ENCODE results near the gene PAFAH1B1.

PAFAH1B1 gene

GRCh38 chr17:2712300-2713043 lies 119.0 kb downstream of the PAFAH1B1 start:
- Histone ChIP-seq H3K27ac (peak overlapping the region; percentile 83), H3K36me3 (no peaks in the 10 kb centered on the region), H3K4me3 (ENCODE audit: low read depth, low read length) (peak overlapping the region; percentile 62), H3K9me3 (ENCODE audit: severe bottlenecking) (no peaks in the 10 kb centered on the region), H3K27me3 (ENCODE audit: insufficient read depth, low read depth, severe bottlenecking) (no peaks in the 10 kb centered on the region)
- DNase-seq = peak; percentile 31
- no peak for TF ChIP-seq CTCF (IDR thresholded peaks at IDR 0.05; ENCODE audit: low read depth, low read length)

- Histone ChIP-seq H3K9me3 (ENCODE audit: severe bottlenecking) (no peaks in the 10 kb centered on the region), H3K4me3 (ENCODE audit: low read depth, low read length) (no peak overlapping the region), H3K27me3 (ENCODE audit: insufficient read depth, low read depth, severe bottlenecking) (no peaks in the 10 kb centered on the region), H3K27ac (no peak overlapping the region), H3K36me3 (no peaks in the 10 kb centered on the region)
- no peak for DNase-seq
- TF ChIP-seq CTCF (IDR thresholded peaks at IDR 0.05; ENCODE audit: low read depth, low read length) = no peak
Observed at GRCh38 chr17:2713881-2714280, 120.4 kb downstream of the PAFAH1B1 start.

- DNase-seq = no peak
- Histone ChIP-seq H3K27ac (no peak overlapping the region), H3K27me3 (ENCODE audit: insufficient read depth, low read depth, severe bottlenecking) (no peaks in the 10 kb centered on the region), H3K36me3 (no peaks in the 10 kb centered on the region), H3K9me3 (ENCODE audit: severe bottlenecking) (no peaks in the 10 kb centered on the region), H3K4me3 (ENCODE audit: low read depth, low read length) (no peak overlapping the region)
- no peak for TF ChIP-seq CTCF (IDR thresholded peaks at IDR 0.05; ENCODE audit: low read depth, low read length)
Observed at GRCh38 chr17:2716649-2717048, 123.2 kb downstream of the PAFAH1B1 start.

DNA sequence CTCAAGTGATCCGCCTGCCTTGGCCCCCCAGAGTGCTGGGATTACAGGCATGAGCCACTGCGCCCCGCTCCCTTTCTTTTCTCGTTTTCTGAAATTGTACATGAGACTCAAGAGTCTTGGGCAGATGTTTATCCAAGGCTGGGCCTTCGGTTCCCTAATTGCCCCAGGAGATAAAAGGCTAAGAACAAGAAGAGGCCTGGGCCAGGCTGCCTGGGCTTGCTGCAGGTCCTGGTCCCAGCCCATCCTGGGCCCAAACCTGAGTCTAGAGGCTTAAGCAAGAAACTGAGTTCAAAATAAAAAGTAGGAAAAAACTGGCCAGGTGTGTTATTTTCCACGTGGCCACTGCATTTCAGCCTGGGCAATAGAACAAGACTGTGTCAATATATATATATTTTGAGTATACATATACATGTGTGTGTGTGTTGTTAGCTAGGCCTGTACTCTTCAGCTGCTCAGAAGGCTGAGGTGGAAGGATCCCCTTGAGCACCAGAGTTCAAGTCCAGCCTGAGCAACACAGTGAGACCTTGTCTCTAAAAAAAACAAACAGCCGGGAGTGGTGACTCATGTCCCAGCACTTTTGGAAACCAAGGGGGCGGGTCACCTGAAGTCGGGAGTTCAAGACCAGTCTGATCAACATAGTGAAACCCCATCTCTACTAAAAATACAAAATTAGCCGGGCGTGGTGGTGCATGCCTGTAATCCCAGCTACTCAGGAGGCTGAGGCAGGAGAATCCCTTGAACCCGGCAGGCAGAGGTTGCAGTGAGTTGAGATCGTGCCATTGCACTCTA lies 124.9 kb downstream of the PAFAH1B1 start:
- no peak for TF ChIP-seq CTCF (IDR thresholded peaks at IDR 0.05; ENCODE audit: low read depth, low read length)
- no peaks in the 10 kb centered on the region for H3K36me3 ChIP-seq
- H3K27me3 ChIP-seq (ENCODE audit: insufficient read depth, low read depth, severe bottlenecking) = no peaks in the 10 kb centered on the region
- H3K27ac ChIP-seq = no peak overlapping the region
- H3K9me3 ChIP-seq (ENCODE audit: severe bottlenecking) = no peaks in the 10 kb centered on the region
- H3K4me3 ChIP-seq (ENCODE audit: low read depth, low read length) = no peak overlapping the region
- DNase-seq = no peak

GRCh38 chr17:2719861-2720260 lies 126.4 kb downstream of the PAFAH1B1 start:
- no peak for TF ChIP-seq CTCF (IDR thresholded peaks at IDR 0.05; ENCODE audit: low read depth, low read length)
- Histone ChIP-seq H3K27ac (no peak overlapping the region), H3K4me3 (ENCODE audit: low read depth, low read length) (no peak overlapping the region), H3K36me3 (no peaks in the 10 kb centered on the region), H3K27me3 (ENCODE audit: insufficient read depth, low read depth, severe bottlenecking) (no peaks in the 10 kb centered on the region), H3K9me3 (ENCODE audit: severe bottlenecking) (no peaks in the 10 kb centered on the region)
- DNase-seq = peak; percentile 56

All from WERI-Rb-1 (cell line).